Subcutaneous adipose tissue (tissue), 4 donors: ENCODE measurements around the gene PRDX3. TPM values are rescaled to one million over a fixed set of nuclear protein-coding genes. Genes with fewer than 3 reads are reported as not detected.

Experiments
- total RNA-seq, 4 donors: library from RNA; depleted of rRNA; stranded (reverse); fragments of >200 nt; gene quantifications; one replicate each; pipeline ENCODE4 v1.1.0, GENCODE V29; 2016
- TF ChIP-seq, protein P1 (sequence below): fragments of 450-650 bp; IDR thresholded peaks from one replicate; pipeline ENCODE4 v1.5.1; 2016; ENCODE audit warnings: low read depth, mild to moderate bottlenecking, control low read depth, antibody characterized with exemption, moderate library complexity

Gene PRDX3
- total RNA-seq, 4 donors from 2014 or later, result 102 to 258 (median 190) TPM

DNA sequence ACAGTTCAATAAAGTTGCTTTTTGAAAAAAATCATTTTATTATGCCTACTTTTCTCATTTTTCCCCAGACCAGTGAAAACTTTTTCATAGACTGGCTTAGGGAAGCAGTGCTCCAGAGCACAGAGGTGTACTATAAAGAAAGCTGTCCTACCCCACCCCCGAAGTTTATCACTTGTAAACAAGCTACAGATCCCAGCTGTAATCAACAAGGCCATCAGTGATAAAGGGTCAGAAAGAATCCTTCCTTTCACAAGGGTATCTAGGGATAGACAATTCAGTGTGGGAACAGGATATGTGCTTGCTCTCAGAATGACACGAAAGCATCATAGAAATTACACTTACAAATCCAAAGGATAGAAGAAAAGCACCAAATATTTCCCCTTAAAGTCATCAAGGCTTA, 4.5 kb downstream of the PRDX3 start:
- TF ChIP-seq, protein P1, sequence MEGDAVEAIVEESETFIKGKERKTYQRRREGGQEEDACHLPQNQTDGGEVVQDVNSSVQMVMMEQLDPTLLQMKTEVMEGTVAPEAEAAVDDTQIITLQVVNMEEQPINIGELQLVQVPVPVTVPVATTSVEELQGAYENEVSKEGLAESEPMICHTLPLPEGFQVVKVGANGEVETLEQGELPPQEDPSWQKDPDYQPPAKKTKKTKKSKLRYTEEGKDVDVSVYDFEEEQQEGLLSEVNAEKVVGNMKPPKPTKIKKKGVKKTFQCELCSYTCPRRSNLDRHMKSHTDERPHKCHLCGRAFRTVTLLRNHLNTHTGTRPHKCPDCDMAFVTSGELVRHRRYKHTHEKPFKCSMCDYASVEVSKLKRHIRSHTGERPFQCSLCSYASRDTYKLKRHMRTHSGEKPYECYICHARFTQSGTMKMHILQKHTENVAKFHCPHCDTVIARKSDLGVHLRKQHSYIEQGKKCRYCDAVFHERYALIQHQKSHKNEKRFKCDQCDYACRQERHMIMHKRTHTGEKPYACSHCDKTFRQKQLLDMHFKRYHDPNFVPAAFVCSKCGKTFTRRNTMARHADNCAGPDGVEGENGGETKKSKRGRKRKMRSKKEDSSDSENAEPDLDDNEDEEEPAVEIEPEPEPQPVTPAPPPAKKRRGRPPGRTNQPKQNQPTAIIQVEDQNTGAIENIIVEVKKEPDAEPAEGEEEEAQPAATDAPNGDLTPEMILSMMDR, result no peak

DNA sequence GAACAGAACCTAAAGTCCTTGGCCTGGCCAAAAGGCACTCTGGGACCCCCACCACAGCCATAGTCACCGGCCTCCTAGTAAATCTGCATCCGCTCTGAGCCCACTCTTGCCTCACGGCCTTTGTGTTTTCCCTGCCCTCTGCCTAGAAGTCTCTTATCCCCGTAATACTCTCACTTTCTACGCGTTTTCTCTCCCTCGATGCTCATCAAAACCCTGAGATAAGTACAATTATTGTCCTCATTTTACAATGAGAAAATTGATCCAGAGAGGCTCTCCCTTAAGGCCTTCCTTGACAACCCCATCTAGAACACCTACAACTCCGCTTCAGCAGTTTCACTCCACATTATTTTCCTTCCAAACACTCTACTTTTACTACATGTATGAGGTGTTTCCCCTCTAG, 11.6 kb downstream of the PRDX3 start:
- TF ChIP-seq, protein P1, result no peak

DNA sequence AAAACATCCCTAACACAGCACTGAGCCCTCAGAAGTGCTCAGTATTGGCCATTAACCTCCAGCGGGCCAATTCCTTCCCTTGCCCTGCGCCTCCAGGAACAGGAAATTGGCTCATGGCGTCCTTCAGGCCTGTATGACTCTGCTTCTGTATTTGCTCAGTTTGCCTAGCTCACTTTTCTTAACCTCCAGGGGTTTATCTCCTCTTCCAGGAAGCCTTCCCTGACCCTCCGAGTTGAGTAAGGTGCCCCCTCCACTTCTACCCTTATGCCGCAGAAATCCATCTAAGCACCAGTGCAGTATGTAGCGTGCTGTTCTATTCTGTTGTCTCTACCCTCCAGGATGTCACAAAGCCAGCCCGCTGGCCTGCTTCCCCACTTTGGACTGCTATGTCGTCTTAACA, 12.0 kb downstream of the PRDX3 start:
- TF ChIP-seq, protein P1, result no peak

DNA sequence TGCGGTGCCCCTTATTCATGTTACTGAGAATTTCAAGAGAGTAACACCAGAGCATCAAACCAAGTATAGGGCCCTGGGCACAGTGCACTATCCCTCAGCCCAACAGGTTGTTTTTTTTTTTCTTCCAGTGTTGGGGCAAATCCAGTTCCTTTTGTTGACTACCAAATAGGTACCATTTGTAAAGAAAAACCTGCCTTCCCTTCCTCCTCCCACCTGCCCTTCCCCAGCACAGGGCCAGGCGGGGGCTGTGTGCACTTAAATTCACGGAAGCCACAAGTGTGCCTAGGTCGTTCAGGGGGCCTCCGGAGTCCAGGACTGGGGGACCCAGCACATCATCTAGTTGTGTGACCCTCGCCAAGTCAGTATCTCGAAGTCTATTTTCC, 12.5 kb downstream of the PRDX3 start:
- TF ChIP-seq, protein P1, result no peak

DNA sequence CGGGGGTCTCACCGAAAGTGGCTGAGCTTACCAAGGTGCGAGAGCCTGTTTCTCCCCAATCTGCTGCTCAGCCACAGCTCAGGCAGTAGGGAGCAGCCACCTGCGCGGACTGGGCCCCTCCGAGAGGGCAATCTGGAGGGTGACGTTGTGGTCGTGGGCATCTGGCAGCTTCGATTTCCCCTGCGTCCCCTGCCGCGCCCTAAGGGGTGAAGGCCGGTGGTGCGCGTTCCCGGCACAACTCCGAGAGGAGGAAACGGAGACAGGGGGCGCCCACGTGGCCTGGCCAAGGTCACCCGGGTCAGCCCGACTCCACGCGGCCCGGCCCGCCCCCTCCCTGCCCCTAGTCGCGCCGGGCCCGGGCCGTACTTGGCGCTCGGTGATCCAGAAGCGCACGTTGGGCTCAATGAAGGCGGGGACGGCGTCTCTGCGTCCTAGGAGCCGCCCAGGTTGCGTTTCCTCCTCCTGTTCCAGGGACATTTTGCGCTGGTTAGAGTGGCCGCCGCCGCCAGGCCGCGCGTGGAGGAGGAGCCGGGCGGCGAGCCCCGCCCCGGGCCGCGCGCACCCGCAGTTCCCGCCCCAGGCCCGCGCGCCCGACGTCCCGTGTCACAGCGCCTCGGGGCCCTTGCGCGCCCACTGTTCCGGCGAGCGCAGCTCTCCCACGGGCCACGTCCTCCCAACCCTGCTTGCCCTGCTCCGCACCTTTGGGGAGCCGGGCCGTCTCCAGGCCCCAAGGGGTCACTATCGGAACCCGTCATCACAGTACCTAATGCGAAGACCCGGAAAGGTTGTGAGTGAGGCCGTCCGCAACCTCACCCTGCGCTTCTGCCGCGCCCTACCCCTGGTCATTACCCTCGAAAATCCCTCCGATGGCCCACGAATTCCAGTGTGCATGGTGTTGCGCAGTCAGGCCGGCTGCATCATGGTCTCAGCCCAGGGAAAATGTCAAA, 13.2 kb downstream of the PRDX3 start, which contains the start of gene SFXN4:
TSS of gene SFXN4 (minus strand) at position 544 of the 947 bp plus-strand sequence. CDS start at position 477, 67 bp downstream.
- TF ChIP-seq, protein P1, result no peak

DNA sequence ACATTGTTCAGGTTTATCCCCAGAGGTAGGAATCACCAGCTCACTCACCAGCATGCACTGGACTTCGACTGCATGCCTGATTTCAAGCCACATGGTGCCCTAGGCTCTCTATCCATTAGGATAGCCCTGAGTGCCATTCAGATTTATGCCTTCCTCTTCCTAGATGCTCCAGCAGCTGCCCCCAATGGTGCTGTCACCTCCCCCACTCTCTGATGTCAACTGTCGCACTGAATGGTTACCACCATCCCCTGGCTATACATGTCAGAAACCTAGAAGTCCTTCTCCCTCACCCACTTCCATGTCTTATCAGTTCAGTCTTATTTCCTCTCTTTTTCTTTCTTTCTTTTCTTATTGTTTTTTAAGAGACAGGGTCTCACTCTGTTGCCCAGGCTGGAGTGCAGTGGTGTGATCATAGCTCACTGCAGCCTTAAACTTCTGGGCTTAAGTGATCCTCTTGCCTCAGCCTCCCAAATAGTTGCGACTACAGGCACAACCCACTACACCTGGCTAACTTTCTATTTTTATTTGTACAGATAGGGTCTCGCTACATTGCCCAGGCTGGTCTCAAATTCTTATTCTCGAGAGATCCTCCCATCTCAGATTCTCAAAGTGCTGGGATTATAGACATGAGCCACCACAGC, 16.0 kb downstream of the PRDX3 start:
- TF ChIP-seq, protein P1, result no peak
